ENCODE data around the gene CDSN. TPM values are rescaled to one million over a fixed set of nuclear protein-coding genes. Genes with fewer than 3 reads are reported as not detected.

Gene CDSN
- total and polyA plus RNA-seq, 2 experiments from 2014 or later, result not detected

- Histone ChIP-seq H3K79me2 (ENCODE audit: insufficient read depth) (no peaks in the 10 kb centered on the region), H3K4me2 (ENCODE audit: unreplicated experiment) (peak overlapping the region; percentile 73), H3K27ac (peak overlapping the region; percentile 89), H3K36me3 (ENCODE audit: low read depth) (no peaks in the 10 kb centered on the region), H3K9me2 (ENCODE audit: insufficient read depth) (no peaks in the 10 kb centered on the region), H4K20me1 (ENCODE audit: insufficient read depth) (no peaks in the 10 kb centered on the region), H3F3A (ENCODE audit: insufficient read depth) (peaks cover 20% of the 10 kb centered on the region), H2AFZ (peak overlapping the region; percentile 68), H3K9ac (peak overlapping the region; percentile 84), H3K4me1 (ENCODE audit: insufficient read depth) (peaks cover 28% of the 10 kb centered on the region), H3K4me3 (peak overlapping the region; percentile 68), H3K27me3 (replicated peaks; ENCODE audit: insufficient read depth) (peaks cover 7% of the 10 kb centered on the region; the same call in 1 of the 2 replicates), H3K9me3 (ENCODE audit: low read depth) (no peaks in the 10 kb centered on the region)
- TF ChIP-seq EZH2phosphoT487 (IDR thresholded peaks at IDR 0.05; ENCODE audit: insufficient read depth, low read depth), result no peak
- peak; percentile 84 for DNase-seq
- in situ Hi-C loops (cut with MboI), result no loop called here
- 27 to 35% methylated on average over 7 to 9 of the region's 9 CpGs for WGBS, 2 experiments (ENCODE audit: low coverage in 1 of 2, low lambda C conversion rate in 2 of 2, missing lambda C conversion rate in 2 of 2)
These were observed 5.0 kb downstream of the CDSN start for GRCh38 chr6:31114970-31115849.

DNA sequence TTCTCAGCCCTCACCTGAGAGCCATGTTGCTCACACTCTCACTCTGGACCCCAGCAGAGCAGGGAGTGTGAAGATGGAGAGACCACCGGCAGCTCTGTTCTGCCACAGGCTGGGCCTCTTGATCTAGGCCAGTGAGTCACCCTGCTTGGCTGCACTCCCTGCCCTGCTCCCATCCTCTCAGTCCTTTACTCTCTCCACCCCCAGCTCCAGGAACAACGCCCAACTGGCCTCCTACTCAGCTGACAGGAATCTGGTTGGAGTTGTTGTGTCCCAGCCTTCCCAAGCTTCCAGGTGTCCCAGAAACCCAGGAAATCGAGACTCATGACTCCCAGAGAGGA, 5.7 kb downstream of the CDSN start, which contains the start of gene PSORS1C1:
Gene PSORS1C1, plus strand, starts transcription at position 260 of the 338 bp plus-strand sequence. CDS start 14,833 bp downstream, outside the sequence.
- Histone ChIP-seq H2AFZ (peak within 1 kb of the TSS; percentile 68), H3K4me2 (ENCODE audit: unreplicated experiment) (peak within 1 kb of the TSS; percentile 73), H3K36me3 (ENCODE audit: low read depth) (no peaks in the 10 kb centered on the region), H3K27ac (peak within 1 kb of the TSS; percentile 89), H3K4me3 (peak within 1 kb of the TSS; percentile 68), H4K20me1 (ENCODE audit: insufficient read depth) (no peaks in the 10 kb centered on the region), H3K9me2 (ENCODE audit: insufficient read depth) (no peaks in the 10 kb centered on the region), H3K4me1 (ENCODE audit: insufficient read depth) (peaks cover 28% of the 10 kb centered on the region), H3K9ac (peak within 1 kb of the TSS; percentile 84), H3K79me2 (ENCODE audit: insufficient read depth) (no peaks in the 10 kb centered on the region), H3K27me3 (replicated peaks; ENCODE audit: insufficient read depth) (peaks cover 13% of the 10 kb centered on the region; the same call in 1 of the 2 replicates), H3F3A (ENCODE audit: insufficient read depth) (peaks cover 20% of the 10 kb centered on the region), H3K9me3 (ENCODE audit: low read depth) (no peaks in the 10 kb centered on the region)
- peak; percentile 97 for DNase-seq
- in situ Hi-C loops (cut with MboI), result no loop called here
- TF ChIP-seq EZH2phosphoT487 (IDR thresholded peaks at IDR 0.05; ENCODE audit: insufficient read depth, low read depth) (no peak), EZH2 (IDR thresholded peaks at IDR 0.05; ENCODE audit: insufficient read depth, poor library complexity, severe bottlenecking) (no peak)
- 0% methylated on average over 3 of the region's 3 CpGs for WGBS, 2 experiments (ENCODE audit: low coverage in 1 of 2, low lambda C conversion rate in 2 of 2, missing lambda C conversion rate in 2 of 2)

GRCh38 chr6:31113861-31114540, 6.2 kb downstream of the CDSN start:
- 1 to 3% methylated on average over 7 of the region's 7 CpGs for WGBS, 2 experiments (ENCODE audit: low coverage in 1 of 2, low lambda C conversion rate in 2 of 2, missing lambda C conversion rate in 2 of 2)
- peak; percentile 91 for DNase-seq

DNA sequence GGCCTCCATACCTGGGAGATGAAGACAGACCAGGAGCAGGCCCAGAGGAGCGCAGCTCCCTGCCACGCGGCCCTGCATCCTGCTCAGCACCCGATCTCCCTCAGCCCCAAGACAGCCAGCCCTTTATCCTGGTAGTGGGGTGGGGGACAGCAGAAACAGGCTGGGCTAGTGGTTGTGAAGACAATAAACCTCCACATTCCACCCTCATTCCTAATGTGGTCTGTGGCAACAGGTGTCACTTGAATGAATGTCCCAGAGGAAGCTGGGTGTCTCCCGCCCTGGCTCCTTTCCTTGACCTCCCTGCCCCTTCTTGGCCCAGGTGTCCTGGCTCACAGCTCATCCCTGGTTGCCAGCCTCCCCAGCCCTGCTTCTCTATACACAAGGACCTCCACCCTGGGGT, 7.8 kb downstream of the CDSN start, which contains the start of gene C6orf15:
Gene C6orf15, minus strand, starts transcription at position 98 of the 400 bp plus-strand sequence. Its CDS starts 20 bp downstream, at position 78.
- Histone ChIP-seq H3K36me3 (ENCODE audit: low read depth) (no peaks in the 10 kb centered on the region), H3K27ac (peak within 1 kb of the TSS; percentile 89), H3K9me2 (ENCODE audit: insufficient read depth) (no peaks in the 10 kb centered on the region), H4K20me1 (ENCODE audit: insufficient read depth) (no peaks in the 10 kb centered on the region), H3F3A (ENCODE audit: insufficient read depth) (peaks cover 20% of the 10 kb centered on the region), H3K9me3 (ENCODE audit: low read depth) (no peaks in the 10 kb centered on the region), H2AFZ (no peak within 1 kb of the TSS), H3K4me2 (ENCODE audit: unreplicated experiment) (peak within 1 kb of the TSS; percentile 0), H3K4me1 (ENCODE audit: insufficient read depth) (peaks cover 28% of the 10 kb centered on the region), H3K4me3 (no peak within 1 kb of the TSS), H3K79me2 (ENCODE audit: insufficient read depth) (no peaks in the 10 kb centered on the region), H3K27me3 (replicated peaks; ENCODE audit: insufficient read depth) (peaks cover 13% of the 10 kb centered on the region; the same call in 1 of the 2 replicates), H3K9ac (no peak within 1 kb of the TSS)
- TF ChIP-seq EZH2 (IDR thresholded peaks at IDR 0.05; ENCODE audit: insufficient read depth, poor library complexity, severe bottlenecking), result no peak
- TF ChIP-seq EZH2phosphoT487 (IDR thresholded peaks at IDR 0.05; ENCODE audit: insufficient read depth, low read depth), result no peak
- DNase-seq, result no peak
- 96% methylated on average over 5 of the region's 5 CpGs for WGBS, 2 experiments (ENCODE audit: low coverage in 1 of 2, low lambda C conversion rate in 2 of 2, missing lambda C conversion rate in 2 of 2)
- in situ Hi-C loops (cut with MboI), result no loop called here

More at GRCh38 chr6:31113861-31114540, 6.2 kb downstream of the CDSN start:
- in situ Hi-C loops (cut with MboI), result no loop called here
- peak overlapping the region; percentile 84 for H3K9ac ChIP-seq
- H3K4me2 ChIP-seq (ENCODE audit: unreplicated experiment), result peak overlapping the region; percentile 73
- TF ChIP-seq EZH2 (IDR thresholded peaks at IDR 0.05; ENCODE audit: insufficient read depth, poor library complexity, severe bottlenecking), result no peak
- no peak for TF ChIP-seq EZH2phosphoT487 (IDR thresholded peaks at IDR 0.05; ENCODE audit: insufficient read depth, low read depth)
- H4K20me1 ChIP-seq (ENCODE audit: insufficient read depth), result no peaks in the 10 kb centered on the region
- no peaks in the 10 kb centered on the region for H3K79me2 ChIP-seq (ENCODE audit: insufficient read depth)
- peaks cover 20% of the 10 kb centered on the region for H3F3A ChIP-seq (ENCODE audit: insufficient read depth)
- peaks cover 28% of the 10 kb centered on the region for H3K4me1 ChIP-seq (ENCODE audit: insufficient read depth)
- peak overlapping the region; percentile 68 for H3K4me3 ChIP-seq
- H2AFZ ChIP-seq, result peak overlapping the region; percentile 68
- H3K27me3 ChIP-seq (replicated peaks; ENCODE audit: insufficient read depth), result peaks cover 13% of the 10 kb centered on the region; the same call in 1 of the 2 replicates
- no peaks in the 10 kb centered on the region for H3K9me3 ChIP-seq (ENCODE audit: low read depth)
- H3K27ac ChIP-seq, result peak overlapping the region; percentile 89
- no peaks in the 10 kb centered on the region for H3K9me2 ChIP-seq (ENCODE audit: insufficient read depth)
- no peaks in the 10 kb centered on the region for H3K36me3 ChIP-seq (ENCODE audit: low read depth)

All from GM23248 (cell line).